Ovary (tissue), 3 donors: ENCODE data around the gene TJP1.

Experiments used
- CTCF ChIP-seq, 3 donors: fragments of 450-650 bp in 2 of 3; fragments of 200-600 bp in 1 of 3; IDR thresholded peaks; one replicate each; pipeline versions ENCODE4 v1.5.1 to v1.8.0; 2016 to 2022; ENCODE audit warnings: antibody characterized with exemption in 3 of 3, mild to moderate bottlenecking in 1 of 3
- EP300 ChIP-seq: sonication (generic); formaldehyde crosslinking; IDR thresholded peaks from one replicate; pipeline ENCODE4 v1.6.1; 2017; ENCODE audit warnings: antibody characterized with exemption
- donor health status: DM: no; HTN: no; CAD: no.

GRCh38 chr15:29820394-29821154, 1.7 kb downstream of the TJP1 start:
- TF ChIP-seq EP300 (no peak), CTCF (IDR thresholded peaks at IDR 0.05) (no peak)
